Measurements from ENCODE around the gene FUT4.

The FUT4 gene

GRCh38 chr11:94597896-94598295 lies 54.2 kb downstream of the FUT4 start:
- Histone ChIP-seq H3K9me3 (ENCODE audit: control insufficient read depth, low read length) (no peaks in the 10 kb centered on the region), H3K27me3 (replicated peaks; ENCODE audit: control insufficient read depth, insufficient read depth, low read length, poor library complexity, severe bottlenecking) (no peaks in the 10 kb centered on the region), H3K36me3 (ENCODE audit: control insufficient read depth, insufficient read depth, low read length) (no peaks in the 10 kb centered on the region), H3K4me1 (ENCODE audit: control insufficient read depth, insufficient read depth, low read length, poor library complexity, severe bottlenecking) (no peaks in the 10 kb centered on the region), H3K4me3 (ENCODE audit: insufficient read depth, low read depth, low read length, poor library complexity, severe bottlenecking) (no peak overlapping the region), H3K27ac (ENCODE audit: insufficient read depth, low read length, poor library complexity, severe bottlenecking) (no peak overlapping the region)
- DNase-seq: no peak

Data from effector memory CD4-positive, alpha-beta T cell (primary cell).